HFFc6 (cell line): ENCODE results near the gene SLC7A4. TPM values are rescaled to one million over a fixed set of nuclear protein-coding genes. Genes with fewer than 3 reads are reported as not detected.

Experiments
- DNase-seq: peaks from one replicate; pipeline ENCODE4 v3.0.0-alpha.2; 2018
- H3K27ac Mint-ChIP-seq: 2 replicates; pipeline ENCODE4 v1.8.0; 2020; ENCODE audit warnings: mild to moderate bottlenecking, mixed read lengths
- H3K27me3 Mint-ChIP-seq: 2 replicates; pipeline ENCODE4 v1.8.0; 2021; ENCODE audit warnings: mild to moderate bottlenecking, moderate library complexity, mixed read lengths; ENCODE audit not compliant: insufficient read depth
- H3K36me3 Mint-ChIP-seq: 2 replicates; pipeline ENCODE4 v1.8.0; 2021; ENCODE audit warnings: low read depth, mixed read lengths
- H3K4me1 Mint-ChIP-seq: 2 replicates; pipeline ENCODE4 v1.8.0; 2020; ENCODE audit warnings: low read depth, mixed read lengths
- H3K4me3 Mint-ChIP-seq: 2 replicates; pipeline ENCODE4 v1.8.0; 2020; ENCODE audit warnings: mild to moderate bottlenecking, moderate library complexity, mixed read lengths
- H3K9me3 Mint-ChIP-seq: 2 replicates; pipeline ENCODE4 v1.8.0; 2020; ENCODE audit warnings: mild to moderate bottlenecking, mixed read lengths
- total RNA-seq, 6 experiments: library from RNA; stranded (reverse); fragmentation: NEBNext Ultra II Directional; extraction: Animal tissue kit (Norgen Biotek cat#: 25700); gene quantifications; 2 replicates in 1 of 6; 3 replicates in 5 of 6; pipeline ENCODE4 v1.2.3, GENCODE V29; 2021
- TF ChIP-seq, protein P1 (sequence below): fragments of 200-600 bp; sonication (generic); IDR thresholded peaks from 2 replicates; pipeline ENCODE4 v1.5.0; 2021; ENCODE audit warnings: antibody characterized with exemption, mild to moderate bottlenecking

The SLC7A4 gene
- total RNA-seq, 6 experiments from 2014 or later: 0.07 TPM; not detected in 5

DNA sequence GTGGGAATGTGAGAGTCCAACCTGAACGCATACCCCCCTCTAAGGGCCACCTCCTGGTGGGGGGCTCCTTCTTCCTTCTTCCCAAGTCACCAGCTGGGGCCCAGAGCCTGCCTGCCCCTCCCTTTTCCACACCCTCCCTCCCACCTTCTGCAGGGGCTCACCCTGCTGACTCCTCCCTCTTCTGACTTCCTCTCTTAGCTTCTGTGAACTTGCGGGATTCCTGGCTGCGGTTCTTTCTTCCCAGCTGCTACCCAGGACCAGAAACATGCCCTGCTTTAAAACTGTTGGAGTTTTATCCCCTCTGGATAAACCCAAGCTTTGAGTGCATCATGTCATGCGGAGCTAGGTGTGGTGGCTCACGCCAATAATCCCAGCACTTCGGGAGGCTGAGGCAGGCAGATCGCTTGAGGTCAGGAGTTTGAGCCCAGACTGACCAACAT, 23.5 kb upstream of the SLC7A4 start:
- Mint-ChIP-seq H3K36me3 (no peaks in the 10 kb centered on the region), H3K27ac (no peak overlapping the region), H3K27me3 (peaks cover 27% of the 10 kb centered on the region), H3K4me1 (peaks cover 25% of the 10 kb centered on the region), H3K4me3 (no peak overlapping the region), H3K9me3 (no peaks in the 10 kb centered on the region)
- DNase-seq: no peak
- TF ChIP-seq, protein P1, sequence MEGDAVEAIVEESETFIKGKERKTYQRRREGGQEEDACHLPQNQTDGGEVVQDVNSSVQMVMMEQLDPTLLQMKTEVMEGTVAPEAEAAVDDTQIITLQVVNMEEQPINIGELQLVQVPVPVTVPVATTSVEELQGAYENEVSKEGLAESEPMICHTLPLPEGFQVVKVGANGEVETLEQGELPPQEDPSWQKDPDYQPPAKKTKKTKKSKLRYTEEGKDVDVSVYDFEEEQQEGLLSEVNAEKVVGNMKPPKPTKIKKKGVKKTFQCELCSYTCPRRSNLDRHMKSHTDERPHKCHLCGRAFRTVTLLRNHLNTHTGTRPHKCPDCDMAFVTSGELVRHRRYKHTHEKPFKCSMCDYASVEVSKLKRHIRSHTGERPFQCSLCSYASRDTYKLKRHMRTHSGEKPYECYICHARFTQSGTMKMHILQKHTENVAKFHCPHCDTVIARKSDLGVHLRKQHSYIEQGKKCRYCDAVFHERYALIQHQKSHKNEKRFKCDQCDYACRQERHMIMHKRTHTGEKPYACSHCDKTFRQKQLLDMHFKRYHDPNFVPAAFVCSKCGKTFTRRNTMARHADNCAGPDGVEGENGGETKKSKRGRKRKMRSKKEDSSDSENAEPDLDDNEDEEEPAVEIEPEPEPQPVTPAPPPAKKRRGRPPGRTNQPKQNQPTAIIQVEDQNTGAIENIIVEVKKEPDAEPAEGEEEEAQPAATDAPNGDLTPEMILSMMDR: no peak

DNA sequence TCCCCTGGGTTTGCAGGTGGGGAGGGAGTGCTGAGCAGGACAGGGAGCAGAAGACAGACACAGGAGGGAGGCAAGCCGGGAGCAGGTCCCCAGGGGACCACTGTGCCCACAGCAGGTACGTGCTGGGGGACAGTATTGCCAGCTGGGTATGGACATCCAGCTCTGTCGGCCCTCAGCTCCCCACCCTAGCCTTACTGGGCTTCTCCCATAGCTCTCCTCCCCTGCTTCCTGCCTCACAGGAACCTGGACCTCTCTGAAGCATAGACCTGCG, 23.1 kb upstream of the SLC7A4 start:
- TF ChIP-seq, protein P1: no peak
- H3K4me1 Mint-ChIP-seq: peaks cover 25% of the 10 kb centered on the region
- no peaks in the 10 kb centered on the region for H3K9me3 Mint-ChIP-seq
- H3K27ac Mint-ChIP-seq: no peak overlapping the region
- DNase-seq: no peak
- peaks cover 27% of the 10 kb centered on the region for H3K27me3 Mint-ChIP-seq
- H3K4me3 Mint-ChIP-seq: no peak overlapping the region
- H3K36me3 Mint-ChIP-seq: no peaks in the 10 kb centered on the region

DNA sequence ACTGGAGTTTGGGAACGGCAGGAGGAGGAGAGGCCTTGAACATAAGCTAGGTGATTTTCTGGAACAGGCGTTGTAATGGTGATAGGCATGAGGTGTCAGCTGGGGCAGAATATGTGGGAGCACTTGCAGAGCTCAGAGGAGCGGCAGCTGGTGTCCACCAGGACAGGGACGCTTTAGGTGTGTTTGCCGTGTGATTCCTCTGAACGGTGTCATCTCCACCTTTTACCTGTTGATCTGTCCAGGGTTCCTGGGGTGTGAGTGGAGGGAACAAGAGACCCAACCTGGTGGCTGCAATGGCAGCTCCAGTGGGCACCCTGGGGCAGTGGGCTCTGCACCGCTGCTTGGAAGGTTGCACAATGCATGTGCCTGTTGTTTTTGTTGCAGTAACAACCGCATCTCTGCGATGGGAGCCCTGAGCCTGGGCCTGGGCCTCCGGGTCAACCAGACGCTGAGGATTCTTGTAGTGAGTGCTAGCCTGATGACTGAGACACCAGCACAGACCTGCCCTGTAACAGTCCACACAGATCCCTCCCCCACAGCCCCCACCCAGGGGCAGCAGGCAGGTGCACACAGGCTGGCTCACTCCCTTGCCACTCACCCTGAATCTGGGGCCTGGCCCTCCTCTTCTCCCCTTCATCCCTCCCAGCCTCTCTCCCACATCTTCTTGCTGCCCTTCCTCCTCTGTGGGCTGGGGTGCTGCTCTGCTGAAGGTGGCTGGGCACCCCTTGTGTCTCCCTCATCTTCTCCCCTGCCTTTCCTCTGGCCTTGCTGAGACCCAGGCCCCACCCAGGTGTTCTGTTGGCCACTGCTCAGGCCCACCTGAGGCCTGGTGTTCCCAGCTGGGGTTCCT, 22.6 kb upstream of the SLC7A4 start:
- H3K36me3 Mint-ChIP-seq: no peaks in the 10 kb centered on the region
- TF ChIP-seq, protein P1: no peak
- H3K27ac Mint-ChIP-seq: no peak overlapping the region
- no peak for DNase-seq
- no peaks in the 10 kb centered on the region for H3K9me3 Mint-ChIP-seq
- H3K4me3 Mint-ChIP-seq: no peak overlapping the region
- H3K27me3 Mint-ChIP-seq: peaks cover 27% of the 10 kb centered on the region
- peaks cover 25% of the 10 kb centered on the region for H3K4me1 Mint-ChIP-seq

DNA sequence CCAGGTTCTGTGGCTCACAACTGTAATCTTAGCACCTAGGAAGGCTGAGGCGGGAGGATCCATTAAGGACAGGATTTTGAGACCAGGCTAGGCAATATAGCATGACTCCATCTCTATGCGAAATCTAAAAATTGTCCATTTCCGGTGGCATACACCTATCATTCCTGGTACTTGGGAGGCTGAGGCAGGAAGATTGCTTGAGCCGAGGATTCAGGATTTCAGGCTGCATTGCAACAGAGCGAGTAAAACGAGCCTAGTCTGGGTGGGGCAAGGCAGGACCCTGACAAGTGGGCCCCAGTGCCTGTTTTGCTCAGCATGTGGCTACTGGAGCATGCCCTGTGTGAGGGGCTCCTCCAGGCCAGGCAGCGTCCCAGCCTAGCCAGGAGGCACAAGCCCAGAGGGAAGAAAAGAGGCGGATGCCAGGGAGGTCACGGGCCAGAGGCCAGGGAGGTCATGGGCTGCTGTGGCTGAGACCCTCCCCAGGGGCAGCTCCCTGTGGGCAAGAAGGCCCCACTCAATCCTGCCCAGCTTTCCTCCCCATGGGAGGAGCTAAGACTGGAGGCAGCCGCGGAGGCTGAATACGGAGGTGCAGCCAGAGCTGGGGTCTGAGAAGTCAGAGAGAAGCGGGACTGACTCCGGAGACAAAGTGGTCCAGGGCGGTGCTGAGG, 21.8 kb upstream of the SLC7A4 start:
- H3K27me3 Mint-ChIP-seq: peaks cover 27% of the 10 kb centered on the region
- TF ChIP-seq, protein P1: no peak
- no peak overlapping the region for H3K4me3 Mint-ChIP-seq
- no peaks in the 10 kb centered on the region for H3K36me3 Mint-ChIP-seq
- H3K27ac Mint-ChIP-seq: no peak overlapping the region
- H3K9me3 Mint-ChIP-seq: no peaks in the 10 kb centered on the region
- H3K4me1 Mint-ChIP-seq: peaks cover 25% of the 10 kb centered on the region
- DNase-seq: no peak

DNA sequence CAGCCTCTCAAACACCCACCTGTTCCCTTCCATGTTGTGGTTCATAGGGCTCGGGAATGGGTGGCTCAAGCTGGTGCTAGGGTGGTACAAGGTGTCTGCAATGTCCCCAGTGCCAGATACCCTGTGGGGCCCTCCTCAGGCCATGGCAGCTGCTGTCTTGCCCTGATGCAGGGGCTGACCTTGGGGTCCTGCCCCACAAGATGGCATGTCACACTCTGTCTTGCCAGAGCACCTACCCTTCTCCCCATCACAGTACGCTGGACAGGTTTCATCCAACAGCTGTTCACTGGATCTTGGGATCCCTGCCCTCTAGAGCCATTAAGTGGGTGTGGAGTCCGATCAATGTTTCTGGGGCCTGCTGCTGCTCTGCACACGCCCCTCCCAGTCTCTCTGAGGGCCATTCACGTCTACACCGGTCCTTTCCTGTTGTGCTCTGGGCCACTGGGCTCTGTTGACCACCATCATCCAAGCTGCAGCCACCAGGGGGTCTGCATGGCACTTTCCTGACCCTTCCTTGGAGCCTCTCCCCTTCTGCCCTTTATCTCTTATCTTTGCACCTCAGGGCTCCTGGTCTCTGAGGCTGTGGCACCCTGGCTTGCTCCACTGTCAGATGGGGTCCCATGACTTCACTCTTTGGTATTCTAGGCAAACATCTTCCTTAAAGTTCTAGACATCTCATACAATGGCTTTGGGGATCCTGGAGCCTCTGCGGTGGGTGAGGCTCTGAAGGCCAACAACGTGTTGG, 20.5 kb upstream of the SLC7A4 start:
- no peaks in the 10 kb centered on the region for H3K9me3 Mint-ChIP-seq
- H3K27ac Mint-ChIP-seq: no peak overlapping the region
- no peak for DNase-seq
- H3K27me3 Mint-ChIP-seq: peaks cover 27% of the 10 kb centered on the region
- peaks cover 25% of the 10 kb centered on the region for H3K4me1 Mint-ChIP-seq
- H3K36me3 Mint-ChIP-seq: no peaks in the 10 kb centered on the region
- TF ChIP-seq, protein P1: no peak
- H3K4me3 Mint-ChIP-seq: no peak overlapping the region
